GM21717 (cell line): ENCODE data around the gene LSMEM2.
"Not testable (repeated sequence)": the region's sequence is repeated elsewhere in the genome, so short reads cannot be mapped to it uniquely, and the experiment has no call there.

Experiments
- ATAC-seq: cut with Tn5 transposase; IDR thresholded peaks from one replicate; pipeline ENCODE4 v1.9.1; 2021; ENCODE audit warnings: mild to moderate bottlenecking, moderate library complexity; ENCODE audit not compliant: unreplicated experiment

The LSMEM2 gene

GRCh38 chr3:50297896-50298725, 19.2 kb downstream of the LSMEM2 start:
- ATAC-seq: no peak

DNA sequence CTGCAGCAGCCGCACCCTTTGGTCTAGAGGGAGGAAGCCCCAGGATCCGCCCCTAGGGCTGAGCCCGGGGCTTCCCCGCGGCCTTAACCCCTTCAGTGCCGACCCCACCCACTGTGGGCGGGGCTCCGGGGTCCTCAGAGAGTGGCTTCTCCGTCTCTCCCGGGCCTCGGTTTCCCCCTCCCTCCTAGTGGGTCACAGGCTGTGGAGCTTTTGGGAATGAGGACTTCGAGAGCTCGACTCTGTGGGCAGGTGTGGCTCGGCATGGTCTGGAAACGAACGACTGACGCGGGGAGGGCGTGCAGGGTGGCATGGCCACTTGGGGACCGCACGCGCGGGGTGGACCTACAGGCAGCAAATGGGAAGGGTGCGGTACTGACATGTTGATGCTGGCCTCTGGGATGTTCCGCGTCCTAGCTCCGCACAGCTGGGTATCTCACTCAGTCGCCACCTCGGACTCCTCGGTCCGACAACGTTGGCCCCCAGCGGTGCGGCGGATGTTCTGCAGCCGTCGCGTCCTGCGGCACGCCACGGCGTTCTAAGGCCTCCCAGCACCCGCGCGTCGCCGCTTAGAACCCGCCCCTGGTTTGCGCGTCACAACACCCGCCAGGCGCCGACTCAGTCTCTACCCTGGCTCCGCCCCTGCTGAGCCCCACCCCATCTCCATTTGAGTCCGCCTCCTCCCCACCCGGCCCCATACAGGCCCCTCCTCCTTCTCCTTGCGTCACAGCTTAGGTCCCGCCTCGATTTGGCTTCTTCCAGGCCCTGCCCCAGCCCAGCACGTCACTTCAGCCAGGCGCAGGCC, 20.1 kb downstream of the LSMEM2 start, which contains the start of the genes HYAL3 and NAA80:
Gene HYAL3 (minus strand): TSS at position 570 of the 802 bp plus-strand sequence. CDS start 3,803 bp downstream, outside the sequence.
Gene NAA80 (minus strand): TSS at position 570 of the 802 bp plus-strand sequence. CDS start 1,942 bp downstream, outside the sequence.
- ATAC-seq: peak; percentile 72

DNA sequence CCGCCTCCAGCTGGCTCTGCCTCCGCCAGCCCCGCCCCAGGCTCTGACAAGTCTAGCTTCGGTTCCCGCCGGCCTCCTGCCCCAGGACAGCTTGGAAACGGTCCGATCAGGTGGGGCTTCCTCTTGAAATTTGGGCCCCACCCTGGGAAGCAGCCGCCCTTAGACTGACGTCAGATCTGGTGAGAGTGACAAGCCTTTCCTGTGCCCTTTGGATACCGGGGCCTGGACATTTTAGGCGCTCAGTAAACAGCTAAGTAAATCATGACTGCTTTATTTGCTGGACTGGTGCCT, 20.7 kb downstream of the LSMEM2 start:
- ATAC-seq: no peak

DNA sequence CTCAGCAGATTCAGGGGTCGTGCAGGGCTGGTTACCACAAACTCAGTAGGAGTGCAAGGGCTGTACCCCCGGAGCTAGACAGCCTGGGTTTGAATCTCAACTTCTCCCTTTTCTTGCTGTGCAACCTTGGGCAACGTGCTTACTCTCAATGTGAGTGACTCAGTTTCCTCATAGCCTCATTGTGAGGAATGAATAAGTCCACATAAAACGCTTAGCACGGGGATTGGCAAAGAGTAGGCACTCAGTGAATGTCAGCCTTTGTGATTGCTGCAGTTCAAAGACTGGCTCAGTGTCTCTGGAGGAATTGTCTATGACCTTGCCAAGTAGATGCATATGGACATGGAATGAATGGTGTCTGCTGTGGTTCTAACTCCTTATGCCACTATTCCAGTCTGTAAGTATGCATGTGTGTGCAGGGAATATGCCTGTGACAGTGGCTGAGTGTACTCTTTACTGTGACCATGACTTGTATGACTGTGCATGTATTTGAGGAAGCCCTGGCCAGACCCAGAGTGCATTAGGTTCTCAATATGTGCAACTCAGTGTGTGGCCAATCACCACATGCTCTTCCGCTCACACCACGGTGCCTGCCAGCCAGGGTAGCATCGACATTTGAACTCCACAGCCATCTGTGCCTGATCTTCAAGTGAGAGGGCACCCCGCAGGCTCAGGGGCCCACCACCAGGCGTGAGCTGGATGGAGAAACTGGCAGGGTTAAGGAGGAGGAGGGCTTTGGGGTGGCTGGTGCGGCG, 21.2 kb downstream of the LSMEM2 start:
- no peak for ATAC-seq

DNA sequence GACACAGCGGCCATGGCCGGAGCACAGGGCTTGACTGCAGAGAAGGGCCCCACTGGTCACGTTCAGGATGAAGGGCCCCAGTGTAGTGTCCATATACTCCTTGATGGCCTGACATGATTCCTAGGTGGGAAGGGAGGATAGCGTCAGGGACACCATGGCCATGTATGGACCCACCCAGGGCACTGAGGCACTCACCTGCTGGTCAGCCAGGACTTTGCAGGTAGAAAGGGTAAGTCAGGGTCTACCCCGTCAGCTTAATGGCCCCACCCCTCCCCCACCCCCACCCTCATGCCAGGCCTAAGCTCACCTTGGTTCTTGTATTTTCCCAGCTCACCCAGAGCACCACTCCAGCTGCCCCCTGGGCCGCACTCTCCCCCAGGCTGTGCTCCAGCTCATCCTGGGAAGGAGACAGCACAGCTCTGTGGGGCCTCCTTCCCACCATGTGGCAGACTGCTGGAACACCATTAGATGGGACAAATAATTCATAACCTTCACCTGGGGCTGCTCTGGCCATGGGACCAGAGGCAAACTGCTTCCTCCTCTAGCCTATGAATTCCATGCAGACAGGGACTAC, 21.9 kb downstream of the LSMEM2 start:
- ATAC-seq: no peak

DNA sequence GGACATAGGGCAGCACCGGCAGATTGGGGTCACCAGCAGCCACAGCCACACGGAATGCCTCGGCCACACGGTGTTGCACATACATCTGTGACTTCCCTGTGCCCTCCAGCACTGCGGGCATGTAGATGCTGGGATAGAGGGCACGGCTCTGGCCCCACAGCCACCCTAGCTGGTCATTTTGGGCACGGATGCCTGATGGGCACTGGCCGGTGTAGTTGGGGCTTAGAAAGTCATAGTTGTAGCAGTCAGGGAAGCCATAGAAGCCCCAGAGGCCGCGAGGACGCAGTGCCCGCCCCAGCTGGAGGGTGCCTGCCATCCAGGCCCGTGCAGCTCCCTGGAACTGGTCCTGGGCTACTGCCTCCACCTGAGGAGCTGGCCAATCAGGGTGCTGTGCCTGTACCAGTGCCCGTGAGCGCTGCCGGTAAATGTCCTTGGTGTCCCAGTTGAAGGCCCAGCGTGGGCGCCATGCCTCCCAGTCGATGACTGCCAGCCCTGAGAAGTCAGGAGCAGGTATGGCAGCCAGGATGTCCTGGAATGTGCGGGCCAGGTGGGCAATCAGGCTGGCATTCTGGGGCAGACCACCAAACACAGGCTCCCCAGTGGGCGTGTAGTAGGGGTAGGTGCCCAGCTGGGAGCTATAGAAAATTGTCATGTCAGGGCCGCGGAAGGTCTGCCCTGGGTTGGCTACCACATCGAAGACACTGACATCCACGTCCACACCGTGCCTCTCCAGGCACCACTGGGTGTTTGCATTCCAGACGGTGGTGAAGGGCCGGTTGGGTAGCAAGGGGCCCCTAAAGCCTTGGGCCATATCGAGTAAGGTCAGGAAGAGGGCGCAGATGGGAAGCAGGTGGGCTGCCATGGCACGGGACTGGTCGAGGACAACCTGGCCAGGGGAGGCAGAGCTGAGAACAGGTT, 23.5 kb downstream of the LSMEM2 start:
- ATAC-seq: no peak

DNA sequence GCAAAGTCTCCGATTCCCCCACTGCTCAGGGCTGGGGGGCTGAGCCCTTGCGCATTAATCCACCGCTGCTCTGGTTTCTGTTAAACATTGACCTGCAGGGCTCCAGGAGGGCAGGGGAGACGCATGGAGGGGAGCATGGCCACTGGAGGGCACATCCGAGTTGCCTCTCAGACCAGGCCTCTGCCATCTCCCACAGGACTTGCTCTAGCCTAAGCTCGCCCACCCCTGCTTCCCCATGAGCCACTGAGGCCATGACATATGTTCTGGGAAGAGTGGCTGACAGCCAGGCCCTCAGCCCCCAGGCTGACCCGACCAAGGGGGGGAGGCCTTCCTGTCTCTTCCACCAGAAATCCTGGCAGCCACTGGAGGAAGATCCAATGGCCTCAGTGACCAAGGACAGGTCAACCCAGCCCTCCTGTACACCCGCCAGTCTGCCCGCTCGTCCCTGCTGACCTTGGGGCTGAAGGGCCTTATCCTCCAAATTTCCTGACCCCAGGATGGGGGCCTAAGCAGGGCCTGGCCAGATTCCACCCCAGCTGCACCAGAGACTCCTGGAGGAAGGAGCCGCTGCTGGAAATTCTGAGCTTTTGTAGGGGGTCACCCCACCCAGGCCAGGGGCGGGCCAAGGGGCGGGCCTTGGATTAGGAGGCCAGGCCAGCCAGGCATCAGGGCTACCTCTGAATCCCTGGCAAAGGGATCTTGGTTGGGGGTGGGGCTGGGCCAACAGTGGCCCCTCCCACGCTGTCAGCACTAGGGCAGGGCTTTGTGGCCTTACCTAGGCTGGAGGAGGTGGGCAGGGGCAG, 24.3 kb downstream of the LSMEM2 start, which contains the start of gene HYAL1:
Gene HYAL1 (minus strand): TSS at position 562 of the 803 bp plus-strand sequence. CDS start 618 bp downstream, outside the sequence.
- ATAC-seq: no peak

DNA sequence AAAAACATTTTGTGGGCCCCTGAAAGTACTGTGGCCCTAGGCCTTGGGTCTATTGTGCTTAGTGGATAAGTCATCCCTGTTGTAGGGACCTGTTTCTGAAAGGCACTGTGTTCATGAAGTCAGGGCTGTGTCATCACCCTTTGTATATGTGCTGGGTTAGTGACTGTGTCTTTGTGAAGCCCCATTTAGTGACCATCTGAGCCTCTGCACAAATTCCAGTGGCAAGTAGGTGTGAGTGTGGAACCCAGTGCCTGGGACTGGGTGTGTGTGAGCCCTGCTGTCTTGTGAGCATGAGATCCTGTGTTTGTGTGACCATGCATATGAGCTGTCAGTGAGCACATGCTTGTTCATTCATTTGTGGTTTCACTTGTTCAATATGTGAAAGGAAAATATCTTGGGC, 25.7 kb downstream of the LSMEM2 start:
- ATAC-seq: no peak

GRCh38 chr3:50312041-50312440, 33.2 kb downstream of the LSMEM2 start:
- ATAC-seq: not testable (repeated sequence)

- ATAC-seq: no peak
These were observed 35.5 kb downstream of the LSMEM2 start for GRCh38 chr3:50314342-50314741.

DNA sequence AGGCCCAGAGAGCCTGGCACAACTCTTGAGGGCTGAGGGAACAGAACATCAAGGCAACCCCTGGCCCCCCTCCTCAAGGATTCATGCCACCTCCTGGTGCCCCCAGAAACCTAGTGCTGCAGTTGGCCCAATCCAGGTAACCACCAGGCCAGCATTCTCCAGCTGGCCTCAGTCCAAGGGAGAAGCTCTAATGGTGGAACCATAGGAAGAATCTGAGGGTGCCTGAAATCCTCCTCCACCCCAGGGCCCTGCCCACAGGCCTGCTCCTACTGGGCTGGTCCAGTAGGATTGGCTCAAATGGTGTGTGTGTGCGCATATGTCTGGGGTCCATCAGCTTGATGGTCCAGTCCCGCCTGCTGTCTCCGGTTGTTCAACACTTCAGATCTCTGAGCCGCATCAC, 35.9 kb downstream of the LSMEM2 start:
- ATAC-seq: no peak

DNA sequence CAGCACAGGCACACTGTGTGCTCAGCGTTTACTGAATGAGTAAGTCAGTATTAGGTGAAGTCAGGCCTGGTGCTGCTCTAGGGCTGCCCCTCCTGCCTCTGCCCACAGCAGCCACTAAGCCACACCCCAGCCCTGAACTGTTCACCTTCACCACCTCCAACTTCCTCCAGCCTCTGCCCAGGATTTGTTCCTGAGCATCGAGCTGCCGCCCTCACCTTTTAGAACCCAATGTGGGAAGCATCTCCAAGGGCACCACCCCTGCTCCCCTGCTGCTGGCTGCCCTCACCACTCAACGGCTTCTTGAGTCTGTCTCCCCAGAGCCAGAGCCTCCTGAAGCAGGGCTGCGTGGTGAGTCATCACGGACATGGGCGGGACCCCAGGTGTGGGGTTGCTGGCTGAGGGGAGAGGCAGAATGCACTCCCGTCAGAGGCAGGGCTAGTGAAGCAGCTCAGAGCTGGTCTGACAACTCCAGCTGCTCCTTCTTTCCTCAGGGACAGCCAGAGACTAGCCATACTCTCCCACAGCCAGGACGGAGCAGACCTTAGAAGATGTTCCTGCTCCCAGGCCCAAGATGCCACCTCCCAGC, 37.9 kb downstream of the LSMEM2 start:
- ATAC-seq: no peak

GRCh38 chr3:50317300-50317699, 38.4 kb downstream of the LSMEM2 start:
- no peak for ATAC-seq

GRCh38 chr3:50318163-50318562, 39.3 kb downstream of the LSMEM2 start:
- ATAC-seq: no peak

DNA sequence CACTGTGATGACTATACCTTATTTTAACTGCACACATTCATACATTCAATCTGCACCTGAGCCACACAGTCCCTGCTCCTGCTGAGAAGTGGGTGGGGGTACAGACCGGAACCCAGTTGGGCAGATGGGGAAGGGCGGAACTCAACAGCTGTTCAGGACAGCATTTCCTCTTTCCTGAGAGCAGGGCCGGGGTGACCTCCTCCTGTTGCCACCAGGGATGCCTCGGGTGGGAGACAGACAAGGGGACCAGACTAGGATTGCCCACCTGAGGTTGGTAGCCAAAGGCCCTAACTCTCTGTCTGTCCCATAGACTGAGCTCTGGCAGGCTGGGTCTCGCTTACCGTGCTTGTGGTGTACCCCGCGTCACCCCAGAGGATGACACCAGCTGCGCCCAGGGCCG, 39.7 kb downstream of the LSMEM2 start:
- no peak for ATAC-seq

GRCh38 chr3:50319181-50319893, 40.5 kb downstream of the LSMEM2 start:
- ATAC-seq: no peak

- no peak for ATAC-seq
These were observed 41.2 kb downstream of the LSMEM2 start for GRCh38 chr3:50319894-50320625.
